Inferior parietal cortex (tissue), 1 donor: ENCODE results near the gene PNLIPRP3.

Source experiments
- DNase-seq: peaks from one replicate; pipeline ENCODE4 v3.0.0-alpha.2; 2016; ENCODE audit errors: extremely low spot score

The PNLIPRP3 gene

DNA sequence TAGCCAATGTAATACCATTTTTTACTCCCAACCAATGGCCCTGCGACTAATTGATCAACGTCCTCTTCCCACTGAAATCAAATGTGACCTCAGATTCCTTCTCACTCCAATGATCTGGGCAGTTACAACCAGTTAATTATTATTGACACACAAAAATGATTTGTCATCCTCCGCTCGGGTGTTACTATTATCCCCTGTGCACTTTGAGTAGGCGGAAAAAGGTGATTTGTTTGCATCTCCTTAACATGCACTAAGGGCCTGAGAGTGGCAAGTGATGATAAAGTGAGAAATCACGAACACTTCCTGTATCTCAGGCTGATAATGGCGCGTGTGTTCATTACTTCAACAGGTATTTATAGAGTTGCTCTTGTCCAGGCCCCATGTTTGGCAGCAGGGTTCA, 77.1 kb downstream of the PNLIPRP3 start:
- DNase-seq, result no peak

DNA sequence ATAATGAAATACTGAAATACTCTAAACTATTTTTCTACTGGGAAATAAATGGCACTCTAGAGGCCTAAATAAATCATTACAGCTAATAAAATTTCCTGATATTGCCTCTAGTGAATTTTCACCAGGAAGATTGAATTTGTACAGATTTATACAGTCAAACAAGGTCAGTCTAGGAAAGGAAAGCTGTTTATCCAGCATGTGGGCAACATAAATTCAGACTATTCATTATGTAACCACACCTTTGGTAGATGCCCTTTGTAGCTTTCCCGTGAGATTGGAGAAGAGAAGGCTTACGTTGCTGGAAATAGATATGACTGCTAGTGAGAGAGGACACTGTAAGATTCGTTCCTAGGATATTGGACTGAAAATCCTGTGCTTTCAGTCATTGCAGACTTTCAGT, 82.9 kb downstream of the PNLIPRP3 start:
- no peak for DNase-seq

DNA sequence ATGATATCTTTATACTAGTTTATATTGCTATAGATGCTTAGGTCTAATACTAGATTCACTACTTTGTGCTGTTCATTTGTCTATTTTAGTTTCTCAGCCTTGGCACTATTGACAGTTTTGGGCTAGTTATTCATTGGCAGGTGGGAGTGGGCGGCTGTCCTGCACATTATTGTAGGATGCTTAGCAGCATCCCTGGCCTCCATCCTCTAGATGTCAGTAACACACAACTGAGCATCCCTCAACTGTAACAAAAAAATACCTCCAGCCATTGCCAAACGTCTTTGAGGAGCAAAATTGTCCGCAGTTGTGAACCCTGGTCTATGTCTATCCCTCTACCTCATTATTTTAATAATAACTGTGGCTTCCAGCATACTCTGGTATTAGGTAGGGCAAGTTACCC, 83.7 kb downstream of the PNLIPRP3 start:
- DNase-seq, result no peak

DNA sequence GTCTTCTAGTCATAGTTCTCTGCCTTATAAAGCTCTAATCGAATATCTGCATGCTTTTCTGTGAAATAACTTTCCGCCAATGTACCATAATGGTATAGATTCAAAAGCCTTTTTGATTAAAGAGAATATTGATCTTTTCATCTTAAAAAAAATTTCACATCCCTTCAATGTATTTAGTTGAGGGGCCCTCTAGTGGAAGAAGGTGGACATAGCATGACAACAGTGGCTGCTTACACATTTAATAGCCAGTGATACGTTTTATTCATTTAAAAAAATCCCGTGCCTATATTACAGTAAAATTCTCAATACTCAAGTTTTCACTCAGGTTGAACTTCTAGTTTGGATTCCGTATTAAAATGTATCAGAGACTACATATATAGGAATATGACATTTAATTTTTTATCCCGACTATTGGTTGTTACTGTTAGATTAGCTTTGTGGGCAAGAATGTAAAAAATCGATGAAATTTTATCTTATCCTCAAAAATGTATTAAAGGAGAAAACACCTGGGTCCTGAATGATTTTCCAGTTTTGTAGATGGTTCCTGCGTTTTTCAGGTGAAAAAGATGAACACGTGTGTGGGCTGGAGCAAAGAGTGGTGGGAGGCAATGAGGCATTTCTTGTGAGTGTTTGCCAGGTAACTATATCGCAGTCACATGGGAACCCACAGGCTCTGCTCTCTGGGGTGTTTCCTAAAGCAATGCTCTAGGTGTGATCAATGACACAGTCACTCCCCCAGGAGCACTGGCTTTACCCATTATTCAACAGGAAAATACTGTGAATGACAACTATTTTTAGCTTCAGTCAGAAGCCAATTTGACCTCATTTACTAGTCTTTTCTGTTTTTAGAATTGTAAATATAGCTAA, 94.0 kb downstream of the PNLIPRP3 start:
- peak; percentile 54 for DNase-seq

DNA sequence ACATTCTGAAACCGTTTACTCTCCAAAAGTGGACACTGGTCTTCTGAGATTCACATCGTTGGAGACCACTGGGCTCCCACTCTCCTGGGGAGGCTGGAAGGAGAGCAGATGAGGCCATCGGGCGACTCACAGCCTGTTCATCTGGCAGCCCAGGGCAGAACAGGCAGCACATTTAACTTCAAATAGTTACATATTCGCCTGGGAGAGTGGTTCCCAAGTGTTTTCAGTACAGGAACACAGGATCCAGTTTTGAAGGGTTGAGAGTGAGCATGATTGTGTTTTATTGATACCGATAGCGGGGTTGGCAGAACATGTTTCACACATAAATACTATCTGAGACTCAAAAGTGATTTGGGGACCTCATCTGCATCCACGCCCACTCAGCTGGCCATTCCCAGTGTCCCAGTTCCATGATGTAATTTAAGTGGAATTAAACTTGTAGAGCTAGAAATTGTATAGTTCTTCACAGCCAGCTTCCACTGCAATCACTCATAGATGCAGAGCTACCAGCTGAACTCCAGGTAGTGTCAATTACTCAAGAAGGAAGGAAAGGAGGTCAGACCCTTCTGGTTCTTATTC, 95.2 kb downstream of the PNLIPRP3 start:
- DNase-seq, result no peak

DNA sequence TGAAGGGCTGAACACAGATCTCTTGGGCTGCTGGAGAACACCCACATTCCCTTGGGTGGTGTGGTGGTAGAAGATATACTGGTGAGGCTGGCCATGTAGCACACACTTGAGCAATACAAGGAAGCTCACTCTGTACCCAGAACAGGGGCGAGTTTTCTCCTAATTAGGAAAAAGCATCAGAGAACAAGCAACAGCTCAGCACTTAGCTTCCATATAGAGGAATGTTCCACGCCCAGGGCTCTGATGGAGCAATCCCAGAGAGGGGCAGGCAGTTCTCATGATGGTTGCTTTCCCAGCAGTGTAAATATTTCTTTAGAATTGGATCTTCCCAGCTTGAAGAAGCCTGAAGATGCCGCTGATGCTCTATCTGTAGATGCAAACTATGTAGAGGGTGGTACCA, 97.1 kb downstream of the PNLIPRP3 start:
- no peak for DNase-seq

DNA sequence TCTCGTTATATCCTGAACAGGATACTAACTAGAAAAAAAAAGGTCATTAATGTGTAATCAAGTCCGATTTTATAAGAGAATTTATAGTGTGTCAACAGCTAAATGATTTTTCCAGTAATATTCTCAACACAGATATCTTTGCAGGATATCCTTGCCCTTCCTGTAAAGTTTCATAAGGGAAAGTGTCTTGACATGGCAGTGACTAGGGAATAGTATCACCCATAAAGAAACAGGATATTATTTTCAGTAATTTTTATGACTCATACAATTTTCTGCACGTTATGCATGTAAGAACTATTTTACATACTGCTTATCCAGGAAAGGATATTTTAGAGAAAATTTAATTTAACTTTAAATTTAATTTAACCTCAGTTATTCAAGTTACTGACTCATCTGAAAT, 98.6 kb downstream of the PNLIPRP3 start:
- DNase-seq, result no peak
